ENCODE results near the gene STK36.

STK36 gene

DNA sequence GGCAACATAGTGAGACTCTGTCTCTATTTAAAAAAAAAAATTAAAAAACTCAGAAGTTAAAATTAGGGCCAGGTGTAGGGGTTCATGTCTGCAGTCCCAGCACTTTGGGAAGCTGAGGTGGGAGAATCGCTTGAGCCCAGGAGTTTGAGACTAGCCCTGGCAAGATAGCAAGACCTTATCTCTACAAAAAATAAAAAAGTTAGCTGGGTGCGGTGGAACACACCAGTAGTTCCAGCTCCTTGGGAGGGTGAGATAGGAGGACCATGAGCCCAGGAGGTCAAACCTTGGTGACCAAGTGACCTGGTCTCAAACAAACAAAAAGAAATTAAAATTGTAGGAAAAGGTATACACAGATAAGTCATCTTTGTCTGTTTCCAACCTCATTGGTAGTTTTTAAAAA, 50.0 kb downstream of the STK36 start:
- Histone ChIP-seq H3K4me3 (ENCODE audit: low read length) (no peak overlapping the region), H2AFZ (ENCODE audit: low read depth, low read length) (no peak overlapping the region), H3K27ac (ENCODE audit: low read length) (no peak overlapping the region), H3K4me1 (ENCODE audit: low read length) (no peaks in the 10 kb centered on the region), H3K9ac (ENCODE audit: low read length) (no peak overlapping the region), H3K9me3 (ENCODE audit: insufficient read depth, low read length) (peaks cover 4% of the 10 kb centered on the region; the same call in 1 of the 2 replicates), H3K79me2 (ENCODE audit: low read length) (peaks cover 48% of the 10 kb centered on the region), H4K20me1 (ENCODE audit: insufficient read depth, low read length) (no peaks in the 10 kb centered on the region), H3K4me2 (ENCODE audit: low read length) (no peak overlapping the region), H3K36me3 (replicated peaks; ENCODE audit: low read depth, low read length) (peaks cover 9% of the 10 kb centered on the region), H3K27me3 (ENCODE audit: low read depth, low read length) (no peaks in the 10 kb centered on the region)
- TF ChIP-seq, protein P1, sequence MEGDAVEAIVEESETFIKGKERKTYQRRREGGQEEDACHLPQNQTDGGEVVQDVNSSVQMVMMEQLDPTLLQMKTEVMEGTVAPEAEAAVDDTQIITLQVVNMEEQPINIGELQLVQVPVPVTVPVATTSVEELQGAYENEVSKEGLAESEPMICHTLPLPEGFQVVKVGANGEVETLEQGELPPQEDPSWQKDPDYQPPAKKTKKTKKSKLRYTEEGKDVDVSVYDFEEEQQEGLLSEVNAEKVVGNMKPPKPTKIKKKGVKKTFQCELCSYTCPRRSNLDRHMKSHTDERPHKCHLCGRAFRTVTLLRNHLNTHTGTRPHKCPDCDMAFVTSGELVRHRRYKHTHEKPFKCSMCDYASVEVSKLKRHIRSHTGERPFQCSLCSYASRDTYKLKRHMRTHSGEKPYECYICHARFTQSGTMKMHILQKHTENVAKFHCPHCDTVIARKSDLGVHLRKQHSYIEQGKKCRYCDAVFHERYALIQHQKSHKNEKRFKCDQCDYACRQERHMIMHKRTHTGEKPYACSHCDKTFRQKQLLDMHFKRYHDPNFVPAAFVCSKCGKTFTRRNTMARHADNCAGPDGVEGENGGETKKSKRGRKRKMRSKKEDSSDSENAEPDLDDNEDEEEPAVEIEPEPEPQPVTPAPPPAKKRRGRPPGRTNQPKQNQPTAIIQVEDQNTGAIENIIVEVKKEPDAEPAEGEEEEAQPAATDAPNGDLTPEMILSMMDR (IDR thresholded peaks at IDR 0.05; ENCODE audit: low read depth, low read length), result no peak
- TF ChIP-seq EZH2phosphoT487 (IDR thresholded peaks at IDR 0.05; ENCODE audit: low read depth), result no peak

- Histone ChIP-seq H3K4me2 (ENCODE audit: low read length) (no peak overlapping the region), H3K4me3 (ENCODE audit: low read length) (no peak overlapping the region), H3K79me2 (ENCODE audit: low read length) (peaks cover 48% of the 10 kb centered on the region), H3K4me1 (ENCODE audit: low read length) (no peaks in the 10 kb centered on the region), H3K27ac (ENCODE audit: low read length) (no peak overlapping the region), H3K27me3 (ENCODE audit: low read depth, low read length) (no peaks in the 10 kb centered on the region), H3K36me3 (replicated peaks; ENCODE audit: low read depth, low read length) (peaks cover 9% of the 10 kb centered on the region), H4K20me1 (ENCODE audit: insufficient read depth, low read length) (no peaks in the 10 kb centered on the region), H3K9ac (ENCODE audit: low read length) (no peak overlapping the region), H3K9me3 (ENCODE audit: insufficient read depth, low read length) (peaks cover 4% of the 10 kb centered on the region; the same call in 1 of the 2 replicates), H2AFZ (ENCODE audit: low read depth, low read length) (no peak overlapping the region)
- TF ChIP-seq, protein P1 (IDR thresholded peaks at IDR 0.05; ENCODE audit: low read depth, low read length), result no peak
- TF ChIP-seq EZH2phosphoT487 (IDR thresholded peaks at IDR 0.05; ENCODE audit: low read depth), result no peak
Measured at GRCh38 chr2:218722419-218722818, 50.5 kb downstream of the STK36 start.

- peaks cover 4% of the 10 kb centered on the region; the same call in 1 of the 2 replicates for H3K9me3 ChIP-seq (ENCODE audit: insufficient read depth, low read length)
- H3K27me3 ChIP-seq (ENCODE audit: low read depth, low read length), result no peaks in the 10 kb centered on the region
- no peaks in the 10 kb centered on the region for H4K20me1 ChIP-seq (ENCODE audit: insufficient read depth, low read length)
- no peak for TF ChIP-seq EZH2phosphoT487 (IDR thresholded peaks at IDR 0.05; ENCODE audit: low read depth)
- TF ChIP-seq, protein P1 (IDR thresholded peaks at IDR 0.05; ENCODE audit: low read depth, low read length), result no peak
- H3K79me2 ChIP-seq (ENCODE audit: low read length), result peaks cover 51% of the 10 kb centered on the region
- H3K4me2 ChIP-seq (ENCODE audit: low read length), result no peak overlapping the region
- H3K4me1 ChIP-seq (ENCODE audit: low read length), result no peaks in the 10 kb centered on the region
- no peak overlapping the region for H3K4me3 ChIP-seq (ENCODE audit: low read length)
- no peak overlapping the region for H2AFZ ChIP-seq (ENCODE audit: low read depth, low read length)
- H3K9ac ChIP-seq (ENCODE audit: low read length), result no peak overlapping the region
- no peak overlapping the region for H3K27ac ChIP-seq (ENCODE audit: low read length)
- H3K36me3 ChIP-seq (replicated peaks; ENCODE audit: low read depth, low read length), result peaks cover 12% of the 10 kb centered on the region
Measured at GRCh38 chr2:218722876-218723785, 51.2 kb downstream of the STK36 start.

GRCh38 chr2:218726004-218726574, 54.2 kb downstream of the STK36 start:
- no peak overlapping the region for H3K27ac ChIP-seq (ENCODE audit: low read length)
- H2AFZ ChIP-seq (ENCODE audit: low read depth, low read length), result no peak overlapping the region
- H4K20me1 ChIP-seq (ENCODE audit: insufficient read depth, low read length), result no peaks in the 10 kb centered on the region
- H3K4me2 ChIP-seq (ENCODE audit: low read length), result no peak overlapping the region
- peaks cover 10% of the 10 kb centered on the region for H3K36me3 ChIP-seq (replicated peaks; ENCODE audit: low read depth, low read length)
- H3K4me3 ChIP-seq (ENCODE audit: low read length), result no peak overlapping the region
- TF ChIP-seq EZH2phosphoT487 (IDR thresholded peaks at IDR 0.05; ENCODE audit: low read depth), result no peak
- TF ChIP-seq, protein P1 (IDR thresholded peaks at IDR 0.05; ENCODE audit: low read depth, low read length), result no peak
- no peaks in the 10 kb centered on the region for H3K27me3 ChIP-seq (ENCODE audit: low read depth, low read length)
- no peaks in the 10 kb centered on the region for H3K4me1 ChIP-seq (ENCODE audit: low read length)
- H3K9ac ChIP-seq (ENCODE audit: low read length), result no peak overlapping the region
- H3K79me2 ChIP-seq (ENCODE audit: low read length), result peaks cover 42% of the 10 kb centered on the region
- H3K9me3 ChIP-seq (ENCODE audit: insufficient read depth, low read length), result peaks cover 4% of the 10 kb centered on the region; the same call in 1 of the 2 replicates
